Measurements from ENCODE around the gene CEMIP. TPM values are rescaled to one million over a fixed set of nuclear protein-coding genes. Genes with fewer than 3 reads are reported as not detected.

The CEMIP gene
- total and polyA plus RNA-seq, 2 of the 13 experiments (the other 11 are each of a cell fraction or from before 2014, with no cell fraction given): 4.3 to 28.5 TPM

DNA sequence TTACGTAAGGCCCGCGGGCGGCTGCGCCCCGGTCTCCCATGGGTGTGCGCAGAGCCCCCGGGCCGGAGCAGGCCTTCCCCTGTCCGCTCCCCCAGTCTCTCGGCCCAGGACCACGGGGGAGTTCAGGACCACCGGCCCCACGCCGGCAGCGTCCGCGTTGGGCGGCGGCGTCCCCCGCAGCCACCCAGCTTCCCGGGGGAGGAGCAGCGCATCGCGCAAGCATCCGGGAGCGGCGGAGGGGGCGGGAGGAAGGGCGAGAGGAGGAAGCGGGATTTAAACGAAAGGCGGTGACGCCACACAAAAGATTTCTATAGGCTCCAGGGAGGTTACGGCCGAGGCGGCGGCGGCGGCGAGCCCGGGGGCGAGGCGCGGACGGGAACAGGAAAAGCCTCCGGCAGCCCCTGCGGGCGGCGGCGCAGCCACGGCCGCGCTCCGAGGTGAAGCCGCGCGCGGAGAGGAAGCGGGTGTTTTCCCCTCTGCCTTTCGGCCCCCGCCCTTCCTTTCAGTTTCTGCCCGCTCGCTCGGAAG is 221.5 kb downstream of the CEMIP start, which contains the start of gene TLNRD1 (continued):
- TF ChIP-seq, protein P1, sequence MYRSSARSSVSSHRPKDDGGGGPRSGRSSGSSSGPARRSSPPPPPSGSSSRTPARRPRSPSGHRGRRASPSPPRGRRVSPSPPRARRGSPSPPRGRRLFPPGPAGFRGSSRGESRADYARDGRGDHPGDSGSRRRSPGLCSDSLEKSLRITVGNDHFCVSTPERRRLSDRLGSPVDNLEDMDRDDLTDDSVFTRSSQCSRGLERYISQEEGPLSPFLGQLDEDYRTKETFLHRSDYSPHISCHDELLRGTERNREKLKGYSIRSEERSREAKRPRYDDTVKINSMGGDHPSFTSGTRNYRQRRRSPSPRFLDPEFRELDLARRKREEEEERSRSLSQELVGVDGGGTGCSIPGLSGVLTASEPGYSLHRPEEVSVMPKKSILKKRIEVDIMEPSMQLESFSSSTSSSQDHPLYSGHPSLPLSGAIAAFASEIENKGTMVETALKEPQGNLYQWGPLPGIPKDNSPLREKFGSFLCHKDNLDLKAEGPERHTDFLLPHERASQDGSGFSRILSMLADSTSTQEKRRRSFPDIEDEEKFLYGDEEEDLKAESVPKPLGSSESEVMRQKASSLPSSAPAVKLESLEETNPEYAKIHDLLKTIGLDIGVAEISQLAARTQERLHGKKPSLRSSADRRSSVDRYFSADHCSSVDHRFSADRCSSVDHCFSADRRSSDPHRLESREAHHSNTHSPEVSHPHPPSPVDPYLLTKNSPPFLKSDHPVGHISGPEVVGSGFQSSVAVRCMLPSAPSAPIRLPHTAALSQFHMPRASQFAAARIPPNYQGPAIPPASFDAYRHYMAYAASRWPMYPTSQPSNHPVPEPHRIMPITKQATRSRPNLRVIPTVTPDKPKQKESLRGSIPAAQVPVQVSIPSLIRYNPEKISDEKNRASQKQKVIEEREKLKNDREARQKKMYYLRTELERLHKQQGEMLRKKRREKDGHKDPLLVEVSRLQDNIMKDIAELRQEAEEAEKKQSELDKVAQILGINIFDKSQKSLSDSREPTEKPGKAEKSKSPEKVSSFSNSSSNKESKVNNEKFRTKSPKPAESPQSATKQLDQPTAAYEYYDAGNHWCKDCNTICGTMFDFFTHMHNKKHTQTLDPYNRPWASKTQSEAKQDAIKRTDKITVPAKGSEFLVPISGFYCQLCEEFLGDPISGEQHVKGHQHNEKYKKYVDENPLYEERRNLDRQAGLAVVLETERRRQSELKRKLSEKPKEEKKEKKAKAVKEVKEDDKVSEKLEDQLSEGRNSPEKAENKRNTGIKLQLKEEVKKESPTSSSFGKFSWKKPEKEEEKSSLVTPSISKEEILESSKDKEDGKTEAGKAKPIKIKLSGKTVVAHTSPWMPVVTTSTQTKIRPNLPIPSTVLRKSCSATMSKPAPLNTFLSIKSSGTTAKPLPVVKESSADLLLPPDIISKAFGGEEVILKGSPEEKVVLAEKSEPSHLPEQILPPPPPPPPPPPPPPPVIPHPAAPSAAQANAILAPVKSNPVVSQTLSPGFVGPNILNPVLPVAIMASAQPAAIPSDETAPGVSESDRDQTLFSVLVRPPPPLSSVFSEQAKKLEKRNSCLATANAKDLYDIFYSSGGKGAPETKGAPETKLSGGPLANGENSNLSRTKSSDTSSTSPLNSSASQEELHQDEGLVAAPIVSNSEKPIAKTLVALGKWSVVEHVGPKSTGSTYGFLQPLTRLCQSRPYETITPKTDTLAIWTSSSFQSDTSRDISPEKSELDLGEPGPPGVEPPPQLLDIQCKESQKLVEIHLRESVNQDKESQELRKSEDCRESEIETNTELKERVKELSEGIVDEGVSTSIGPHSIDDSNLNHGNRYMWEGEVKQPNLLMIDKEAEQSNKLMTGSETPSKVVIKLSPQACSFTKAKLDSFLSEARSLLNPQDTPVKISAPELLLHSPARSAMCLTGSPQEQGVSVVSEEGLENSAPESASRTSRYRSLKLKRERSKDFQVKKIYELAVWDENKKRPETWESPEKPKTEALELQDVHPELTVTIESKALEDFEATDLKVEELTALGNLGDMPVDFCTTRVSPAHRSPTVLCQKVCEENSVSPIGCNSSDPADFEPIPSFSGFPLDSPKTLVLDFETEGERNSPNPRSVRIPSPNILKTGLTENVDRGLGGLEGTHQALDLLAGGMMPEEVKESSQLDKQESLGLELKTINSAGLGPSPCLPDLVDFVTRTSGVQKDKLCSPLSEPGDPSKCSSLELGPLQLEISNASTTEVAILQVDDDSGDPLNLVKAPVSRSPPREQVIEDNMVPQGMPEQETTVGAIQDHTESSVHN (CRISPR knock-in tag; IDR thresholded peaks at IDR 0.05): no peak
- TF ChIP-seq FOXC1 (CRISPR knock-in tag; IDR thresholded peaks at IDR 0.05; ENCODE audit: borderline replicate concordance) (no peak), KMT2B (CRISPR knock-in tag; IDR thresholded peaks at IDR 0.05) (peak; percentile 70), ISL2 (CRISPR knock-in tag; IDR thresholded peaks at IDR 0.05) (peak; percentile 27; the same call in 1 of the 2 replicates), ELF1 (CRISPR knock-in tag; IDR thresholded peaks at IDR 0.05) (peak; percentile 65; the same call in 1 of the 2 replicates), ZNF563 (CRISPR knock-in tag; IDR thresholded peaks at IDR 0.05) (peak; percentile 69), IKZF4 (CRISPR knock-in tag; IDR thresholded peaks at IDR 0.05; ENCODE audit: borderline replicate concordance, low read depth, not compliant biosample characterization) (no peak), ZNF33A (CRISPR knock-in tag; IDR thresholded peaks at IDR 0.05; ENCODE audit: borderline replicate concordance) (no peak), TRIM24 (CRISPR knock-in tag; IDR thresholded peaks at IDR 0.05) (no peak), BRCA1 (CRISPR knock-in tag; IDR thresholded peaks at IDR 0.05) (no peak), HNRNPL (IDR thresholded peaks at IDR 0.05; ENCODE audit: low read depth, low read length) (no peak)
- TF ChIP-seq, protein P2, sequence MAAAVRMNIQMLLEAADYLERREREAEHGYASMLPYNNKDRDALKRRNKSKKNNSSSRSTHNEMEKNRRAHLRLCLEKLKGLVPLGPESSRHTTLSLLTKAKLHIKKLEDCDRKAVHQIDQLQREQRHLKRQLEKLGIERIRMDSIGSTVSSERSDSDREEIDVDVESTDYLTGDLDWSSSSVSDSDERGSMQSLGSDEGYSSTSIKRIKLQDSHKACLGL (CRISPR knock-in tag; IDR thresholded peaks at IDR 0.05): 0 out of 2 replicates have a peak, but pooled peaks have one; percentile 66
- TF ChIP-seq, protein P3, sequence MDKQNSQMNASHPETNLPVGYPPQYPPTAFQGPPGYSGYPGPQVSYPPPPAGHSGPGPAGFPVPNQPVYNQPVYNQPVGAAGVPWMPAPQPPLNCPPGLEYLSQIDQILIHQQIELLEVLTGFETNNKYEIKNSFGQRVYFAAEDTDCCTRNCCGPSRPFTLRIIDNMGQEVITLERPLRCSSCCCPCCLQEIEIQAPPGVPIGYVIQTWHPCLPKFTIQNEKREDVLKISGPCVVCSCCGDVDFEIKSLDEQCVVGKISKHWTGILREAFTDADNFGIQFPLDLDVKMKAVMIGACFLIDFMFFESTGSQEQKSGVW (CRISPR knock-in tag; IDR thresholded peaks at IDR 0.05; ENCODE audit: borderline replicate concordance): no peak
- TF ChIP-seq, protein P4, sequence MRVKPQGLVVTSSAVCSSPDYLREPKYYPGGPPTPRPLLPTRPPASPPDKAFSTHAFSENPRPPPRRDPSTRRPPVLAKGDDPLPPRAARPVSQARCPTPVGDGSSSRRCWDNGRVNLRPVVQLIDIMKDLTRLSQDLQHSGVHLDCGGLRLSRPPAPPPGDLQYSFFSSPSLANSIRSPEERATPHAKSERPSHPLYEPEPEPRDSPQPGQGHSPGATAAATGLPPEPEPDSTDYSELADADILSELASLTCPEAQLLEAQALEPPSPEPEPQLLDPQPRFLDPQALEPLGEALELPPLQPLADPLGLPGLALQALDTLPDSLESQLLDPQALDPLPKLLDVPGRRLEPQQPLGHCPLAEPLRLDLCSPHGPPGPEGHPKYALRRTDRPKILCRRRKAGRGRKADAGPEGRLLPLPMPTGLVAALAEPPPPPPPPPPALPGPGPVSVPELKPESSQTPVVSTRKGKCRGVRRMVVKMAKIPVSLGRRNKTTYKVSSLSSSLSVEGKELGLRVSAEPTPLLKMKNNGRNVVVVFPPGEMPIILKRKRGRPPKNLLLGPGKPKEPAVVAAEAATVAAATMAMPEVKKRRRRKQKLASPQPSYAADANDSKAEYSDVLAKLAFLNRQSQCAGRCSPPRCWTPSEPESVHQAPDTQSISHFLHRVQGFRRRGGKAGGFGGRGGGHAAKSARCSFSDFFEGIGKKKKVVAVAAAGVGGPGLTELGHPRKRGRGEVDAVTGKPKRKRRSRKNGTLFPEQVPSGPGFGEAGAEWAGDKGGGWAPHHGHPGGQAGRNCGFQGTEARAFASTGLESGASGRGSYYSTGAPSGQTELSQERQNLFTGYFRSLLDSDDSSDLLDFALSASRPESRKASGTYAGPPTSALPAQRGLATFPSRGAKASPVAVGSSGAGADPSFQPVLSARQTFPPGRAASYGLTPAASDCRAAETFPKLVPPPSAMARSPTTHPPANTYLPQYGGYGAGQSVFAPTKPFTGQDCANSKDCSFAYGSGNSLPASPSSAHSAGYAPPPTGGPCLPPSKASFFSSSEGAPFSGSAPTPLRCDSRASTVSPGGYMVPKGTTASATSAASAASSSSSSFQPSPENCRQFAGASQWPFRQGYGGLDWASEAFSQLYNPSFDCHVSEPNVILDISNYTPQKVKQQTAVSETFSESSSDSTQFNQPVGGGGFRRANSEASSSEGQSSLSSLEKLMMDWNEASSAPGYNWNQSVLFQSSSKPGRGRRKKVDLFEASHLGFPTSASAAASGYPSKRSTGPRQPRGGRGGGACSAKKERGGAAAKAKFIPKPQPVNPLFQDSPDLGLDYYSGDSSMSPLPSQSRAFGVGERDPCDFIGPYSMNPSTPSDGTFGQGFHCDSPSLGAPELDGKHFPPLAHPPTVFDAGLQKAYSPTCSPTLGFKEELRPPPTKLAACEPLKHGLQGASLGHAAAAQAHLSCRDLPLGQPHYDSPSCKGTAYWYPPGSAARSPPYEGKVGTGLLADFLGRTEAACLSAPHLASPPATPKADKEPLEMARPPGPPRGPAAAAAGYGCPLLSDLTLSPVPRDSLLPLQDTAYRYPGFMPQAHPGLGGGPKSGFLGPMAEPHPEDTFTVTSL (CRISPR knock-in tag; IDR thresholded peaks at IDR 0.05; ENCODE audit: borderline replicate concordance): no peak; the same call in 1 of the 2 replicates
